ENCODE data around the gene PTPN5.
A peak's percentile ranks its signal among the peaks of the same experiment; 100 is the strongest.
"Not testable (repeated sequence)": the region's sequence is repeated elsewhere in the genome, so short reads cannot be mapped to it uniquely, and the experiment has no call there.

The PTPN5 gene

DNA sequence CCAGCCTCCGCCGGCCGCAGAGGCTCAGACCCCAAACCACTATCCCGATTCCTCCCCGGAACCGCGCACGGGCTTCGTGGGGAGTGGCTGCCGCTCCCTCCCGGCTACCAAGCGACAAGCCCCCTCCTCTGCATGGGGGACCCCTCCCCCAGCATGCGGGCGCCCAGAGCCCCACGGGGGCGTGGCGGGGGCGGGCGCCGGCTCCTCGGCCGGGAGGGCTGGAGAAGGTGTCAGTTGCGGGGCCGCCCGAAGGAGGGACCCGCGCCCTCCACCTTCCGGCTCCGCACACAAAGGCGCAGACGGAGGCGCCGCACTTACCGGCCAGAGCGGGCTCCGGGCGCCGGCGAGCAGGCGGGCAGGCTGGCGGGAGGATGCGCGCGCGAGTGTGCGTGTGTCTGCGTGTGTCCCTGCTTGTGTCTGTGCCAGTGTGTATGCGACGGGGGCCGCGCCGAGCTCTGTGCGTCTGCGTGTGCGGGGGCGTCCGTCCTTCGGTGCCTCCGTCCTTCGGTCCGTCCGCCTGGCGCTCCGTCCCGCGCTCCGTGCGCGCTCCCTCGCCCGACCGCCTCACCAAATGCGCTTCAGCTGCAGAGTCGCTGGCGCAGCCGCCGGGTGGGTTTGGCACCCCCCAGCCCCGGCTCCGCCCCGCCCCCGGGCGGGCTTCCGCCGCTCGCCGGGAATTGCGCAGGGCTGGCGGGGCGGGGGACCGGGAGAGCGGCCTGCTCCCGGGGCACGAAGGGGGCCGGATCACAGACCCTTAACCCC, at the start of gene PTPN5:
Gene PTPN5, minus strand, starts transcription at position 592 of the 762 bp plus-strand sequence. CDS start 19,840 bp downstream, outside the sequence.
- TF ChIP-seq ZFX (IDR thresholded peaks at IDR 0.05; ENCODE audit: borderline replicate concordance), result no peak
- TF ChIP-seq, protein P1, sequence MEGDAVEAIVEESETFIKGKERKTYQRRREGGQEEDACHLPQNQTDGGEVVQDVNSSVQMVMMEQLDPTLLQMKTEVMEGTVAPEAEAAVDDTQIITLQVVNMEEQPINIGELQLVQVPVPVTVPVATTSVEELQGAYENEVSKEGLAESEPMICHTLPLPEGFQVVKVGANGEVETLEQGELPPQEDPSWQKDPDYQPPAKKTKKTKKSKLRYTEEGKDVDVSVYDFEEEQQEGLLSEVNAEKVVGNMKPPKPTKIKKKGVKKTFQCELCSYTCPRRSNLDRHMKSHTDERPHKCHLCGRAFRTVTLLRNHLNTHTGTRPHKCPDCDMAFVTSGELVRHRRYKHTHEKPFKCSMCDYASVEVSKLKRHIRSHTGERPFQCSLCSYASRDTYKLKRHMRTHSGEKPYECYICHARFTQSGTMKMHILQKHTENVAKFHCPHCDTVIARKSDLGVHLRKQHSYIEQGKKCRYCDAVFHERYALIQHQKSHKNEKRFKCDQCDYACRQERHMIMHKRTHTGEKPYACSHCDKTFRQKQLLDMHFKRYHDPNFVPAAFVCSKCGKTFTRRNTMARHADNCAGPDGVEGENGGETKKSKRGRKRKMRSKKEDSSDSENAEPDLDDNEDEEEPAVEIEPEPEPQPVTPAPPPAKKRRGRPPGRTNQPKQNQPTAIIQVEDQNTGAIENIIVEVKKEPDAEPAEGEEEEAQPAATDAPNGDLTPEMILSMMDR (IDR thresholded peaks at IDR 0.05), result no peak
- no peak within 1 kb of the TSS for H3K27ac ChIP-seq

DNA sequence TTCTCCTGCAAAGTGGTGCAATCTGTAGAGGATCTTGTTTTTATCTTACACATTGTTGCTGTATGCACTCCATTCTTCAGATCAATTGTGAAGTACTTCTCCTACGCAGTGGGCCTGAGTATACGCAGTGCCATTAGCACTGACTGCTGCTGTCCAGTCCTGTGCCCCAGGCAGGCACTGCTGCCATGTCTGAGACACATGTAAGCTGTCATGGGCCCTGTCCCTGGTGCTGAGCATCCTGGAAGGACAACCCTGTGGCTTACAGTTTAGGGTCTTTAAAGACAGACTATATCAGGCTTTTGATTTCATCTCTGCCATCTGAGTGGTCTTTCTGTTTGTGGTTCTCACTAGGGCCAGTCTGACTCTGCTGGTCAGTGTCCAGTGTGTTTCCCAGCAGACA, 44.8 kb upstream of the PTPN5 start:
- TF ChIP-seq, protein P1 (IDR thresholded peaks at IDR 0.05), result no peak
- TF ChIP-seq ZFX (IDR thresholded peaks at IDR 0.05; ENCODE audit: borderline replicate concordance), result no peak
- H3K27ac ChIP-seq, result no peak overlapping the region

DNA sequence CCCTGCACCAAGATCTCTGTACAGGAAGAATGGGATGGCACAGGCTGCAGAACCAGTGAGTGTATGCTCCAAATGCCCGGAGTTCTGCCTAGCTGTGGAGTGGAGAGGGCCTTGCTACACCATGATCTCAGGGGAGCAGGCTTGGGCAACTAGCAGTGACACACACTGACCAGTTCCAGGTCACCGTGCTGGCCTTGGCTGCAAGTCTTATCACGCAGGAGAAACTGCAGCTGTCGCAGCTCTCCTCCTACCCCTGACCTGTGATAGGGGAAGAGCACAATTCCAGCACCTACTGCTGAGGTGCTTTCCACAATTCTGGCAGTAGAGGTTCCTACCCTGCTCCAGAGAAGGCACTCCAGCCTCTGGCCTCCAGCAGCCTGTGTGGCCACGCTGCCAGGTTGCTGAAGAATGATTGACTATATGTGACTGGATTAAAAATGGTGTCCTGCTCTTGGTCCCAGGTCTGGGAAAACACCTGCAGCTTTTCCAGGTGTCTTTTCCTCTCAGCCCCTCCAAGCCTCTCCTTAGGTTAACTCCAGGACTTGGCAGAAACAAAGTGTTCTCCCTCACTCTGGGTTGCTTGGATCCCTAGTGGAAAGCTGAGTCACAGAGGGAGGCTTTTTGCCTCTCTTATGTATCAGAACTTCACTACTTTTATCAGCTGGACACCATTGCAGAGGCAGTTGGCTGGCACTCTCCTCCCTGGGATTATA, 43.3 kb upstream of the PTPN5 start:
- H3K27ac ChIP-seq, result no peak overlapping the region
- TF ChIP-seq, protein P1 (IDR thresholded peaks at IDR 0.05), result no peak
- TF ChIP-seq ZFX (IDR thresholded peaks at IDR 0.05; ENCODE audit: borderline replicate concordance), result no peak

DNA sequence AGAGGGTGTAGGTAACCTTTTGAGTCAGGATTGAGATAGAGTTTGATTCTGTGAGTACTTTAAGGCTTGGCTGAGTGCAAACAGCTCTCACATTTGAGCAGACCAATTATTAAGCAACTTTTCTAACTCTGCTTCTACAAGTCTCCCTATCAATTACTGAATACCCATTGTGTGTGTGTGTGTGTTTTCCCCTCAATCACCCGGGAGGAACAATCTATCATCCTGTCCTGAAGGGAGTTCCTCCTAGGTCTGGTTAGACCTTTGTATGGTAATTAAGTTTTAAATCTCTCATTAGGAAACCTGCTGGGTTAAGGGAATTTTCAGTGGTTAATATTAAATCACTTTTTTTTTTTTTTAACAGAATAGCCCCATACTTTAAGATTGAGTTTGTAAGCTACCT, 28.6 kb upstream of the PTPN5 start:
- H3K27ac ChIP-seq, result not testable (repeated sequence)

DNA sequence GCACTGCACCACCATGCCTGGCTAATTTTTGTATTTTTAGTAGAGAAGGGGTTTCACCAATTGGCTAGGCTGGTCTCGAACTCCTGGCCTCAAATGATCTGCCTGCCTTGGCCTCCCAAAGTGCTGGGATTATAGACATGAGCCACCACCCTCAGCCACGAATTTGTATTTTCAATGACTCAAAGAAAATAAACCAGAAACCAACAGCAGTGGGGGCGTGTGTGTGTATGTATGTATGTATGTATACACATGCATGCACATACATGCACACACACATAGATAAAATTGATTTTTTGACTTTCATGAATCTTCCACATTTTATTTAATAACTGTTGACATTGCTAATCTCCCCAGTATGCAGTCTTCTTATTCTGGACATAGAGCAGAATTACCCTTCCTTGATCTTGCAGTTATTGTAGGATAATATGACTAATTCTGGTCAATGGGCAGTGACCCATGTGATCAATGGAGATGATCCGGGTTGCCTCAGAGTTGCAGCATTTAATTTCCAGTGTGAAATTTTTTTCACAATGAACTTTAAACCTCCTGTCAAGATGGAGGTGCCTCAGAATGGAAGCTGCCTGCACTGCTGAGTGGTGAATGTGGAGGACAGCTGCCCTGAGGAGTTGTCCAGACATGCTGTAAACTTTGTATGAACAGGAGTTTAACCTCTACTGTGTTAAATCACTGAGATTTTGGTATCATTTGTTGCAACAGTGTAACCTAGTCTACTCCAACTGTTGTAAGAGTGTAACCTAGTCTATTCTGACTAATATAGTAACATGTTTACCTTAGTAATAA, 12.8 kb upstream of the PTPN5 start:
- H3K27ac ChIP-seq, result no peak overlapping the region
- no peak for TF ChIP-seq ZFX (IDR thresholded peaks at IDR 0.05; ENCODE audit: borderline replicate concordance)
- TF ChIP-seq, protein P1 (IDR thresholded peaks at IDR 0.05), result no peak

DNA sequence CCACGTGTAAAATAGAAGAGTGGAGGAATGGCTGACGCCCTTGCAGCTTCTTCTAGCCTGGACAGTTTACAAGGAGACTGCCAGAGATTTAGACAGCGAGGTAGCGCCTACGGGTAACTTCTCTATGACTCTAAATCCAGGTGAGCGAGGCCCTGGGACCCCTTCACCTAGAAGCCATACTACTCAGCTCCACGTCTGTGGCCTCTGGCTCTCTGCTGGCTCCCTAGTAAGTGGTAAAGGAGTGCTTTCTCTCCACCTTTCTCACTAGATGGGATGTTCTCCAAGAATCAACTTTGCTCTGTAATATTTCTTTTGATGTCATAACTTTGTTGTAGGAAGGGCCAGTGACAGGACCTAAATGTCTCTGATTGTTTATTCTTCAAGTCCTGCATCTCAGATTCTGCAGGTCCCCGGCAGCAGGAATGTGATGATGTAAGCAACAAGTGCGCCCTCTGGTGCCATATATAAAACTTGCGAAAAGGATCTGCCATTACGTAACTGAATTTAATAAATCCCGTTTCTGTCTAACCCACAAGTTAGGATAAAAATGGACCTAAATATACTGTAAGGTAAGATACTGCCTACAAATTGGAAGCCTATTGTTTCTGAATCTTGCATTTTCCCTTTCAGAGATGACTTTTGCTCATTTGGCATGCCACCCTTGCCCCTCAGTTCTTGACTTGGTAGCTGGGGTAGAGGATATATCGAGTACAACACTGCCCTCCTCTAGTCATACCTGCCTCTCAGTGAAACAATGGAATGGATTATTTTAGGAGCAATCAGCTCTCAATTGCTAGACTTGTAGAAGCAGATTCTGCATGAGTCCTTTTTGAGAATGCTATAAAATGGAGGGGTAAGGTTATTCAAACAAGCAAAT, 11.0 kb upstream of the PTPN5 start:
- no peak overlapping the region for H3K27ac ChIP-seq
- TF ChIP-seq ZFX (IDR thresholded peaks at IDR 0.05; ENCODE audit: borderline replicate concordance), result no peak
- TF ChIP-seq, protein P1 (IDR thresholded peaks at IDR 0.05), result peak; percentile 83
